ENCODE measurements around the gene CCL25.
"Not testable (repeated sequence)": the region's sequence is repeated elsewhere in the genome, so short reads cannot be mapped to it uniquely, and the experiment has no call there.

CCL25 gene

DNA sequence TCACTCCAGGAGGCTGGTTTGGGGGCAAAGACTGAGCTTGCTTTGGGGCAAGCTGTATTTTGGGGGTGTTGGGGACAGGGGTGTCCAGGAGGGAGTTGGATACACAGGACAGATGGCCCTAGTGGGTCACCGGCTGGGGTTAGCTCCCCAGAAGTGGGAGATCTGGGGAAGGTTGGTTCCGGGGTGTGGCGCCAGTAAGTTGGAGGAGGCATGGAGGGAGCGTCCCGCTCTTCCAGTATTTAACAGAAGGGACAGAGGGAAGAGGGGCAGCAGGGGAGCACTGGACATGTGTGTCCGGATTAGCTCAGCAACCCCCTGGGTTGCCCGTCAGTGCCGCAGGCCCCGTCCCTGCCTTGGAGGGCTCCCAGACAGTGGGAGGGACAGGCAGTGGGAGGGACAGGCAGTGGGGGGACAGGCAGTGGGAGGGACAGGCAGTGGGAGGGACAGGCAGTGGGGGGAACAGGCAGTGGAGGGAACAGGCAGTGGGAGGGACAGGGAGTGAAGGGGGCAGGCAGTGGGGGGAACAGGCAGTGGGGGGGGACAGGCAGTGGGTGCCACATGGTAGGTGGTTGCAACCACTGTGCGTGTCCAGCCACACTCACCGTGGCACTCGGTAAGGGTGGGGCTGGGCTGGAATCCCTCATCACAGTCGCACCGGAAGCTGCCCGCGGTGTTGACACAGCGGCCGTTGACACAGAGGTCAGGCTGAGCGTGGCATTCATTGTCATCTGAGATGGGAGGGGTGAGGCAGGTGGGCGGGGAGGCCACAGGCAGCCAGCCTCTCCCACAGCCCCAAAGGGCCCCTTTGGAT is 33.2 kb downstream of the CCL25 start:
- DNase-seq (ENCODE audit: low read depth in 2 of 2) = no peak

DNA sequence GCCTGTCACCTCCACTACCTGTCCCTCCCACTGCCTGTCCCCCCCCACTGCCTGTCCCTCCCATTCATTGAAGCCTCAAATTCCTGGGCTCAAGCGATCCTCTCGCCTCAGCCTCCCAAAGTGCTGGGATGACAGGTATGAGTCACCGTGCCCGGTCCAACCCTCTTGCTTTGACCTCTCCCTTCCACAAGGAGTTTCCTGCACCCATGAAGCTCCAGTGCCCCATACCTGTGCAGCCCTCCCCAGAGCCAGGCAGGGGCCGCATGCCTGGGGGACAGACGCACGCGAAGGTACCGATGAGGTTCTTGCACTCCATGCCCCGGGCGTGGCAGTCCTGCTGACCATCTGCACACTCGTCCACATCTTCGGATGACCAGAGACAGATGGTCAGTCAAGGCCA is 34.3 kb downstream of the CCL25 start:
- DNase-seq (ENCODE audit: low read depth in 2 of 2) = no peak

DNA sequence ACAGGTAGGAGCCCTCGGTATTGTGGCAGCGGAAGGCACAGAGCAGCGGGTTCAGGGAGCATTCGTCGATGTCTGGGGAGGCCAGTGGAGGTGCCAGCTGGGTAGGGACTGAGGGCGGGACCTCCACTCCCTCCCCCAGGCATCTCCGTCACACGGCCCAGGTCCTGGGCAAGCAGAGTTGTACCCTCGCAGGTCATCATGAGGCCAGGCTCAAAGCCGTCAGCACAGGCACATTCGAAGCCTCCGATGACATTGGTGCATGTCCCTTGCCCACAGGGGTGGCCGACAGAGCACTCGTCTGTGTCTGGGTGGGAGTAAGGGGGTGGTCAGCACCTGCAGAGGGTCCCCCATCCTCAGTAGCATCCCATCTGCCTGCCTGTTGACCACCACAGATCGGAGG is 35.3 kb downstream of the CCL25 start:
- DNase-seq (ENCODE audit: low read depth in 2 of 2) = no peak

DNA sequence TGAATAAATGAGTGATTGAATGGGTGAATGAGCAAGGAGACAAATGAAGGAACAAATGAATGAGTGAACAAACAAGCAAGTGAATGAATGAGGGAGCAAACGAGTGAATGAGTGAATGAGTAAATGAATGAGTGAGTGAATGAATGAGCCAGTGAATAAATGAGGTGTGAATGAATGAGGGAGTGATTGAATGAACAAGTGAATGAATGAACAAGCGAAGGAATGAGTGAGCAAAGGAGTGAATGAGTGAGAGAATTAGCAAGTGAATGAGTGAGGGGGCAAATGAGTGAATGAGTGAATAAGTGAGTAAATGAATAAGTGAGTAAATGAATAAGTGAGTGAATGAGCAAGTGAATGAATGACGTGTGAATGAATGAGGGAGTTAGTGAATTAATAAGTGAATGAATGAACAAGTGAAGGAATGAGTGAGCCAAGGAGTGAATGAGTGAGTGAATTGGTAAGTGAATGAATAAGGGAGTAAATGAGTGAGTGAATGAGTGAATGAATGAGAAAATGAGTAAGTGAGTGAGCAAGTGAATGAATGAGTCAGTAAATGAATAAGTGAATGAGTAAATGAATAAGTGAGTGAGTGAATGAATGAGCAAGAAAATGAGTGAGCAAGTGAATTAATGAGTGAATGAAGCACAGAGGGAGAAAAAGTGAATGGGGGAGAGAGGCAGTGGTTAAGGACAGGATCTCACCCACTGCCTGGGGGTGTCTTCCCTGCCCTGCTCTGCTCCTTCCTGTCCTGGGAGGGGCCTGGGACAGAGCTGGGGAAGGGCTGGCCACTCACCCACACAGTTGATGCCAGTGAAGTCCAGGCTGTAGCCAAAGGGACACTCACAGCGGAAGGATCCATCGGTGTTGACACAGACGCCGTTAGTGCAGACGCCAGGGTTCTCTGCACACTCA is 36.4 kb downstream of the CCL25 start:
- DNase-seq (ENCODE audit: low read depth in 2 of 2) = no peak

DNA sequence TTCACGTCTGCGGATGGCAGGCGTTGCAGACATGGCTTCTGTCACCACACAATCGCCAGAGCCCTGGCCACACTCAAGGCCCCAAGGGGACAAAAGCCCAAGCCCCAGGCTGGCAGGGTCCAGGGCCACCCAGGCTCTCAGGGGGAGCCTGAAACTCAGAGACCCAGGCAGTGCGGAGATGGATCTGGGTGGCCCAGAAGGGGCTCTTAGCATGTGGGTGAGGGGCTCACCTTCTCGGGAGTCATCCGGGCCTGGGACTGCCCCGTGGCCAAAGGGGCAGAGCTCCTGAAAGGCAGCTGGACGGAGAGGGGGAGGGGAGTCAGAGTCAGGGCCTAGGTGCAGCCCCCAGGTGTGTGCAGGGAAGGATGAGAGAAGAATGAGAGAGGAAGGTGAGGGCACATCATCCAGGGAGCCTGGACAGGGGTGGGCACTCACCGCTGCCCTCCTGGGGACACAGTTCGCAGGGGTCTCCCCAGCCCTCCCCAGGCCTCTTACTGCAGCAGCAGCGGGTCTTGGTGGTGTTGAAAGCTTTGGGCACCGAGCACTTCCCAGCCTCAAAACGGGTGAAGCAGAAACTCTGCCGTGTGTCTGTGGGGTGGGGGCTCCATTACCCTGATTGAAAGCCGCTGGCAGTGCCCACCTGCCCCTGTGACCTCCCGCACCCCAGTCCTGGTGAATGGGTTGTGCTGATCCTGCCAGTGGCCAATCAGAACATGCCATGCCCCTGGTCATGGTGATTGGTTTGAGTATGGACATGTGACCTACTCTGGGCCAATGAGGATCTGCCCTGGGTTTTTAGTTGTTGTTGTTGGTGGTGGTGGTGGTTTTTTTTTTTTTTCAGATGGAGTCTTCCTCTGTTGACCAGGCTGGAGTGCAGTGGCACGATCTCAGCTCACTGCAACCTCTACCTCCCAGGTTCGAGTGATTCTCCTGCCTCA is 37.4 kb downstream of the CCL25 start:
- DNase-seq (ENCODE audit: low read depth in 2 of 2) = no peak

DNA sequence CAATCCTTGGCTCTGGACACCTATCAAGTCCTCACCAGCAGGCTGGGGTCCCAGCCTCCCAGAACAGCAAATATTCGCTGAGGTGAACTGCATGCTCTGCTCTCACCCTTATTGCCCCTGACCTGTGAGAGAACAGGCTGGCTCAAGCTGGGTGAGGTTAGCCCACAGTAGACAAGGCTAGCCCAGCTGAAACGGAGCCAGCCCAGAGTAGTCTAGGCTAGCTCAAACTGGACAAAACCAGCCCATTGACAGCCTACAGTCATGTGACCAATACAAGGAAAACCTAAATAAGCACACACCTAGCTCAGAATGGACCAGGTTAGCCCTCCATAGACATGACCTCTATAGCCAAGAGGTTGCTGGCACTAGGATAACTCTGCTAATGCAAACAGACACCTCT is 38.4 kb downstream of the CCL25 start:
- no peak for DNase-seq (ENCODE audit: low read depth in 2 of 2)

DNA sequence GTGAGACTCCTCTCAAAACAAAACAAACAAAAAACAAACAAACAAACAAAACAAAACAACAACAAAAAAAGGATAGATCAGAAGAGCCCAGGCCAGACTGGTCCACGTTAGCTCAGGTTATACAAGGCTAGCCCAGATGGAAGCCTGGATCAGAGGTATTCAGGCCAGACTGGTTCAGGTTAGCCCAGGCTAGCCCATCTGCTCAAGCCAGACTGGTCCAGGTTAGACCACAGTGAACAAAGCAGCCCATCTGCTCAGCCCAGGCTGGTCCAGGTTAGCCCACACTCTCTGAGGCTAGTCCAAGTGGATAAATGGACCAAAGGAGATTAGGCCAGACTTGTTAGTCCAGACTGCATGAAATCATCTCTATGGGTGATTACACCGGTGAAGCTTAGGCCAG is 41.2 kb downstream of the CCL25 start:
- DNase-seq (ENCODE audit: low read depth in 2 of 2) = no peak

- no peak for DNase-seq (ENCODE audit: low read depth in 2 of 2)
These were observed 41.8 kb downstream of the CCL25 start for GRCh38 chr19:8094336-8094735.

DNA sequence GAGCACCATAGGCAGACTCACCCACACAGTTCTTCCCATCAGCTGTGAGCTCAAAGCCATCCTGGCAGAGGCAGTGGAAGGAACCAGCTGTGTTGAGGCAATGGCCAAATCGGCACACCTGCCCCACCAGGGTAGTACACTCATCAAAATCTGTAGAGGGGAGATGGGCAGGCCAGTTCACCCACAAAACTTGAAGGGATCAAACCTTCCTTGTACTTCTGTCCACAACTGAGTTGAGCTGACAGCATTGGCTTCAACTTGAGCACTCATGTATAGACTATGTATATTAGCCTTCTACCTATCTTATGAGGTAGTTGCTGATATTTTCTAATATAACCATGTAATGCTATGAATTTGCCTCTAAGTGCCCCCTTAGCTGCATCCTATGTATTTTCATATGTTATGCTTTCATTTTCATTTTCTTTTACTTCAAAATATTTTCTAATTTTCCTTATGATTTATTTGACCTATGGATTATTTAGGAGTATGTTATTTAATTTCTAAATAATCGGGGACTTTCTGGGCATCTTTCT is 42.9 kb downstream of the CCL25 start:
- no peak for DNase-seq (ENCODE audit: low read depth in 2 of 2)

- no peak for DNase-seq (ENCODE audit: low read depth in 2 of 2)
These were observed 43.5 kb downstream of the CCL25 start for GRCh38 chr19:8096071-8096470.

DNA sequence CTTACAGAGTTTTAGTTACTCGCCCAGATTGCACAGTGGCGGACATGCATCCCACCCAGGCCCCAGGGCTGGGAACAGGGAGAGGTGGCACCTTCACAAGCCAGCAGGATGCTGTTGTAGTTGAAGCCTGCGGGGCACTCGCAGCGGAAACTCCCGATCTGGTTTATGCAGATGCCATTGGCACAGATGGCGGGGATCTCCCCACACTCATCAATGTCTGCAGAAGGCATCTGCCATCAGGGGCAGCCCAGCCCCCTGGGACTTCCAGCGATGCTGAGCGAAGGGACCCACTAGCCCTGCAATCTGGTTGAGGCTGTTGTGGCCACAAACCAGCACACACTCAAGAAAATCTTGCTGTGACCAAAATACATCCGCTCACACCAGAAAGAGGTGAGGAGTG is 44.6 kb downstream of the CCL25 start:
- no peak for DNase-seq (ENCODE audit: low read depth in 2 of 2)

GRCh38 chr19:8097681-8098567 is 45.4 kb downstream of the CCL25 start:
- DNase-seq (ENCODE audit: low read depth in 2 of 2) = no peak

DNA sequence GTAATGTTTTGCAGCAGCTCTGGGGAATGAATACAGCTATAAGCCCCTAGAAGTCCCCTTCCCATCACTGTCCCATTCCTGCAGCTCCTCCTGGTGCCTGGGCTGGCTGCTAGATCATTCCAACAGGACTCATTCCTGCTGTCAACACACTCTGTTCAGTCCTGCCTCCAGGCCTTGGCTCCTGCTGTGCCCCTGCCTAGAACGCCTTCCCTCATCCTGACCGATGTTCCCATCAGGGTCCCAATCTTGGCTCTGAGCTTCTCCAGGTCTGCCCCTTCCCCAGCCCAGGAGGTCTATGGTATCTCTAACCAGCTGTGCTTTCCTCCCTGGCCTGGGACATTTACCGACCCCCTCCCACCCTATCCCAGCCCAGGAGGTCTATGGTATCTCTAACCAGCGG is 48.8 kb downstream of the CCL25 start:
- no peak for DNase-seq (ENCODE audit: low read depth in 2 of 2)

DNA sequence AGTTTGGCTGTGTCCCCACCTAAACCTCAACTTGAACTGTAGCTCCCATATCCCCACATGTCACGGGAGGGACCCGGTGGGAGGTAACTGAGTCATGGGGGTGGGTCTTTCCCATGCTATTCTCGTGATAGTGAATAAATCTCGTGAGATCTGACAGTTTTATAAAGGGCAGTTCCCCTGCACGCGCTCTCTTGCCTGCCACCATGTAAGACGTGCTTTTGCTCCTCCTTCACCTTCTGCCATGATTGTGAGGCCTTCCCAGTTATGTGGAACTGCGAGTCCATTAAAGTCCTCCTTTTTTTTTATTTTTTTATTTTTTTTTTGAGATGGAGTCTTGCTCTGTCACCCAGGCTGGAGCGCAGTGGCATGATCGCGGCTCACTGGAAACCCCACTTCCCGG is 49.4 kb downstream of the CCL25 start:
- DNase-seq (ENCODE audit: low read depth in 2 of 2) = not testable (repeated sequence)

- DNase-seq (ENCODE audit: low read depth in 2 of 2) = no peak
These were observed 52.9 kb downstream of the CCL25 start for GRCh38 chr19:8105471-8105870.

GRCh38 chr19:8107301-8107903 is 54.8 kb downstream of the CCL25 start:
- DNase-seq (ENCODE audit: low read depth in 2 of 2) = no peak

DNA sequence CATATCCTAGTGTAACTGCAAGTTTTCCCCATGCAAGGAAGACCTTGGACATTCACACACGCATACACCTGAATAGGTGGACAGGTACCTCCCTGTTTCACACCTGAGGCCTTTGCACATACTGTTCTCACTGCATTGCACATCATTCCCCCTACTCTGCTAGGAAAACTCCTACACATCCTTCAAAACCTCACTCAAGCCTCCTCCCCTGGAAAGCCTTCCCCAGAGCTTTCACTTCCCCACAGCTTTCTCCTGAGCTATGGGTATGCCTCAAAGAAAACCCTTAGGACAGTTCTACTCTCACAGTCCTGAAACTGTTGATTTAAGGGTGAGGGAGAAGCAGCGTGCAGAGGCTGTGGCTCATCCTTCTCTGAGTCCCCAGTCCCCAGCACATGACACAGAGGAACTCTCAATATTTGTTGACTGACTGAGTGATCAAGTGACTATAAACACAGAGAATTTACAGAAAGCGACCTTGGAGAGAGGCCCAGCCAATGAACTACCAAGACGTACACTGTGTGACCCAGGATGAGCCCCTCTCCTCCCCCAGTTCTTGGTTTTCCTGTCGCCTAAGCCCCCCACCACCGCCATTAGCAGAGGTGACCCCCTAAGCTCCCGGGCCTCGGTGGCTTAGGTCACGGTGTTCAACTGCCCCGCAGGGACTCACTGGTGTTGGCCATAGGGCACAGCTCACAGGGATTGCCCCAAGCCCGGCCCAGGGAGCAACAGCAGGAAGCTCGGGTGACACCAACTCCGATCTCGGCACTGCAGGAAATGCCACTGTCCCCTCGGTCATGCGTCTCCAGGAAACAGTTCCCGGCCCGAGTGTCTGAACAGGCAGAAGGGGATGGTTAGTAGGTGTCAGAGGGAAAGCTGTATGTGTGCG is 56.2 kb downstream of the CCL25 start:
- no peak for DNase-seq (ENCODE audit: low read depth in 2 of 2)

- DNase-seq (ENCODE audit: low read depth in 2 of 2) = no peak
These were observed 56.9 kb downstream of the CCL25 start for GRCh38 chr19:8109455-8109854.

Measured in stimulated activated CD8-positive, alpha-beta memory T cell treated with anti-CD3 and anti-CD28 coated beads, Interleukin-7, amount 100 ng/mL, for 4 hours (primary cell).